Activated naive CD8-positive, alpha-beta T cell treated with anti-CD3 and anti-CD28 coated beads, Interleukin-2, amount 50 U/mL, for 24 hours (primary cell): ENCODE measurements around the gene KIF5B.
"Not testable (repeated sequence)": the region's sequence is repeated elsewhere in the genome, so short reads cannot be mapped to it uniquely, and the experiment has no call there.

Experiments used
- ATAC-seq: fragments of 150-1000 bp; cut with Tn5 transposase; one replicate; pipeline ENCODE4 v1.10.0; 2021
- DNase-seq: peaks from one replicate; pipeline ENCODE4 v3.0.0; 2021
- H3K27ac Mint-ChIP-seq: one replicate; pipeline ENCODE4 v1.8.0; 2021; ENCODE audit warnings: mild to moderate bottlenecking, mixed read lengths
- H3K27me3 Mint-ChIP-seq: one replicate; pipeline ENCODE4 v1.8.0; 2021; ENCODE audit warnings: mixed read lengths
- H3K36me3 Mint-ChIP-seq: one replicate; pipeline ENCODE4 v1.8.0; 2021; ENCODE audit warnings: low read depth, mixed read lengths
- H3K4me1 Mint-ChIP-seq: one replicate; pipeline ENCODE4 v1.8.0; 2021; ENCODE audit warnings: mixed read lengths
- H3K4me3 Mint-ChIP-seq: one replicate; pipeline ENCODE4 v1.8.0; 2021; ENCODE audit warnings: mild to moderate bottlenecking, moderate library complexity, mixed read lengths
- H3K9me3 Mint-ChIP-seq: one replicate; pipeline ENCODE4 v1.8.0; 2021; ENCODE audit warnings: mixed read lengths

The KIF5B gene

GRCh38 chr10:31975157-31975765, 81.0 kb downstream of the KIF5B start:
- peaks cover 26% of the 10 kb centered on the region for H3K4me1 Mint-ChIP-seq
- H3K36me3 Mint-ChIP-seq, result no peaks in the 10 kb centered on the region
- ATAC-seq (no peak), DNase-seq (no peak)
- H3K9me3 Mint-ChIP-seq, result peaks cover 4% of the 10 kb centered on the region
- peaks cover 2% of the 10 kb centered on the region for H3K27me3 Mint-ChIP-seq
- no peak overlapping the region for H3K27ac Mint-ChIP-seq
- H3K4me3 Mint-ChIP-seq, result no peak overlapping the region

- Mint-ChIP-seq H3K36me3 (no peaks in the 10 kb centered on the region), H3K27ac (no peak overlapping the region), H3K27me3 (peaks cover 2% of the 10 kb centered on the region), H3K9me3 (no peaks in the 10 kb centered on the region), H3K4me3 (no peak overlapping the region), H3K4me1 (peaks cover 26% of the 10 kb centered on the region)
- DNase-seq (no peak), ATAC-seq (no peak)
These were observed 81.6 kb downstream of the KIF5B start for GRCh38 chr10:31974434-31975124.

- Mint-ChIP-seq H3K36me3 (no peaks in the 10 kb centered on the region), H3K9me3 (no peaks in the 10 kb centered on the region), H3K27me3 (peaks cover 2% of the 10 kb centered on the region), H3K4me1 (peaks cover 20% of the 10 kb centered on the region), H3K4me3 (no peak overlapping the region), H3K27ac (no peak overlapping the region)
- ATAC-seq (no peak), DNase-seq (no peak)
These were observed 83.6 kb downstream of the KIF5B start for GRCh38 chr10:31972519-31973041.

- H3K27ac Mint-ChIP-seq, ATAC-seq, H3K9me3 Mint-ChIP-seq, DNase-seq, H3K4me3 Mint-ChIP-seq, H3K4me1 Mint-ChIP-seq, H3K36me3 Mint-ChIP-seq, H3K27me3 Mint-ChIP-seq: not testable (repeated sequence)
These were observed 86.4 kb downstream of the KIF5B start for GRCh38 chr10:31969847-31970246.

- Mint-ChIP-seq H3K4me3 (no peak overlapping the region), H3K27me3 (no peaks in the 10 kb centered on the region), H3K4me1 (peaks cover 22% of the 10 kb centered on the region), H3K9me3 (no peaks in the 10 kb centered on the region), H3K27ac (no peak overlapping the region), H3K36me3 (no peaks in the 10 kb centered on the region)
- DNase-seq, result no peak
- no peak for ATAC-seq
These were observed 92.6 kb downstream of the KIF5B start for GRCh38 chr10:31963589-31963980.

- H3K36me3 Mint-ChIP-seq, result no peaks in the 10 kb centered on the region
- H3K4me1 Mint-ChIP-seq, result peaks cover 22% of the 10 kb centered on the region
- H3K27ac Mint-ChIP-seq, result no peak overlapping the region
- no peak overlapping the region for H3K4me3 Mint-ChIP-seq
- DNase-seq, result no peak
- no peaks in the 10 kb centered on the region for H3K9me3 Mint-ChIP-seq
- H3K27me3 Mint-ChIP-seq, result no peaks in the 10 kb centered on the region
- ATAC-seq, result no peak
These were observed 93.2 kb downstream of the KIF5B start for GRCh38 chr10:31962826-31963588.

GRCh38 chr10:31961277-31962074, 94.7 kb downstream of the KIF5B start:
- Mint-ChIP-seq H3K27ac (peak overlapping the region; percentile 53), H3K4me3 (peak overlapping the region; percentile 37)
- DNase-seq, result no peak

GRCh38 chr10:31959461-31960173, 96.6 kb downstream of the KIF5B start:
- no peak for ATAC-seq
- Mint-ChIP-seq H3K4me1 (peaks cover 25% of the 10 kb centered on the region), H3K36me3 (no peaks in the 10 kb centered on the region), H3K4me3 (no peak overlapping the region), H3K27ac (no peak overlapping the region), H3K9me3 (peaks cover 11% of the 10 kb centered on the region), H3K27me3 (no peaks in the 10 kb centered on the region)
- no peak for DNase-seq

More at GRCh38 chr10:31961277-31962074, 94.7 kb downstream of the KIF5B start:
- Mint-ChIP-seq H3K36me3 (no peaks in the 10 kb centered on the region), H3K9me3 (peaks cover under 1% of the 10 kb centered on the region), H3K4me1 (peaks cover 22% of the 10 kb centered on the region), H3K27me3 (no peaks in the 10 kb centered on the region)
- peak; percentile 92 for ATAC-seq
